Epithelial cell of esophagus (primary cell): ENCODE measurements around the gene TMEM209.
A peak's percentile ranks its signal among the peaks of the same experiment; 100 is the strongest.
"Not testable (repeated sequence)": the region's sequence is repeated elsewhere in the genome, so short reads cannot be mapped to it uniquely, and the experiment has no call there.

Source experiments
- DNase-seq: peaks from one replicate; pipeline ENCODE4 v3.0.0; 2010; ENCODE audit warnings: low read depth
- H3K4me3 ChIP-seq: 2 replicates; pipeline ENCODE4 v1.5.1; 2011; ENCODE audit warnings: mild to moderate bottlenecking, low read length, control low read depth
- CTCF ChIP-seq: IDR thresholded peaks from 2 replicates; pipeline ENCODE4 v1.5.1; 2011; ENCODE audit warnings: low read depth, mild to moderate bottlenecking, low read length, control low read depth, inconsistent platforms; ENCODE audit not compliant: insufficient read depth; ENCODE audit errors: missing control alignments

TMEM209 gene

DNA sequence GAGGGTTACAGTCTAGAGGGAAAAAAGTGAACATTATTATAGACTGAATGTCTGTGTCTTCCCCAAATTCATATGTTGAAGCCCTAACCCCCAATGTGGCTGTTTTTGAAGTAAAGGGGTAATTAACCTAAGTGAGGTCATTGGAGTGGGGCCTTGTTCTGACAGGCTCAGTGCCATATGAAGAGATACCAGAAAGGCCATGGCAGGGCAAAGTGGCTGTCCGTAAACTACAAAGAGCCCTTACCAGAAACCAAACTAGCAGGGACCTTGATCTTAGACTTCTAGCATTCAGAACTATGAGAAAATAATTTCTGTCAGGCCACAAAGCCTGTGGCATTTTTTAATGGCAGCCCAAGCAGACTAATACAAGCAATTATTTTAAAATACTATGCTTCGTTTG, 8.7 kb downstream of the TMEM209 start:
- H3K4me3 ChIP-seq, result no peak overlapping the region
- no peak for TF ChIP-seq CTCF
- no peak for DNase-seq

DNA sequence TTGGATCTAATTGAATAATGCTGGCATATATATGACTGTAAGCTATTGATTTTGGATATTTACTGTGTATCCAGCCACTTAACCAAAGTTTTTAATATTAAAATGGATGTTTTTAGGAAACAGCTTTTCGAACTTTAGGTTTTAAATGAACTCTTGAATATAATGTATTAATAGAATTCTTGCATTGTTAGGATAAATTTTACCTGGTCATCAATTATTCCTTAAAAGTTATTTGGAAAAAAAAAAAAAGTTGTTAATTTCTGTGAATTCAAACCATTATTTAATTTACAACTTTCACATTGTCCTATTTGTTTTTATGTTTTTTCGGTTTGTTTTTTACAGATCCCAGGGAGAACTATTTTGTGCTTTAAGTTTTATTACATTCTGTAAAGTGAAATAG, 9.8 kb downstream of the TMEM209 start:
- no peak for TF ChIP-seq CTCF
- H3K4me3 ChIP-seq, result no peak overlapping the region
- DNase-seq, result no peak

DNA sequence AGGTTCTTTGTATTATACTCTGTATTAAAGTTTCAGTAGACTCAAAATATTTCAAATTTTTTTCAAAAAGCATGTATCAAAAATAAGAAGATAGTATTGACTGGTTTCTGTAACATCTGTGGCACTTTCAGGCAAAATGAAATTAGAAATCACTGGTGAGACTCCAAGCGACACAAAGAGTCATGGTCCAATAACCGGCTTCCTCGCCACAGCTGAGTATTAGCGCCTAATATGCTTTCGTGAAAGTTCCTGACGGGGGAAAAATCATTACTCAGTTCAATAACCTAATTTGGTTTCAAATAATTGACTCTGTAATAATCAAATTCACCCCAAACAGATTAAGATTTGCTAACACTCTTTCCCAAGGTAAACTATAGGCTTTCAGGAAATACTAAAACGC, 13.4 kb downstream of the TMEM209 start:
- TF ChIP-seq CTCF, result no peak
- no peak overlapping the region for H3K4me3 ChIP-seq
- DNase-seq, result no peak

DNA sequence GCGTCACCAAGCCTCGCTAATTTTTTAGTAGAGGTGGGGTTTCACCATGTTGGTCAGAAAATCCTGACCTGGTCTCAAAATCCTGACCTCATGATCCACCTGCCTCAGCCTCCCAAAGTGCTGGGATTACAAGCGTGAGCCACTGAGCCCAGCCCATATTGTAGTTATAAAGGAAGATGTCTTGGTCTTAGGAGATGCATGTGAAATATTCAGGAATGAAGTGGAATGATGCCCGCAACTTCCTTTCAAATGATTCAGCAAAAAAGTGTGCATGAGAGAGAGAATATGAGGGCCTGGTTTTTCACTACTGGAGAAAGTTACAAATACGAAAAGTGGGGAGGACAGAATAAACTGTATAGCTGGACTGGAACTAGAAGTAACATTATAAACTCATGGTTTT, 15.9 kb downstream of the TMEM209 start:
- no peak for DNase-seq
- TF ChIP-seq CTCF, result no peak
- no peak overlapping the region for H3K4me3 ChIP-seq

- DNase-seq, result no peak
- no peak overlapping the region for H3K4me3 ChIP-seq
- no peak for TF ChIP-seq CTCF
Observed at GRCh38 chr7:130187360-130187759, 17.8 kb downstream of the TMEM209 start.

- H3K4me3 ChIP-seq, DNase-seq: not testable (repeated sequence)
Observed at GRCh38 chr7:130184349-130184748, 20.9 kb downstream of the TMEM209 start.

GRCh38 chr7:130182990-130183389, 22.2 kb downstream of the TMEM209 start:
- no peak for DNase-seq
- no peak for TF ChIP-seq CTCF
- H3K4me3 ChIP-seq, result no peak overlapping the region

GRCh38 chr7:130181263-130181605, 24.0 kb downstream of the TMEM209 start:
- DNase-seq, result peak; percentile 5
- no peak for TF ChIP-seq CTCF

More at GRCh38 chr7:130181263-130181605, 24.0 kb downstream of the TMEM209 start:
- no peak overlapping the region for H3K4me3 ChIP-seq
